OCI-LY1 (cell line): ENCODE results near the gene CHCHD1.

Source experiments
- CTCF ChIP-seq: fragments of 200-600 bp; sonication (generic), shearing (Covaris generic); IDR thresholded peaks from 2 replicates; pipeline ENCODE4 v1.5.1; 2017; ENCODE audit warnings: mild to moderate bottlenecking, antibody characterized with exemption, low read length, moderate library complexity, mixed read lengths
- EZH2 ChIP-seq: fragments of 200-600 bp; sonication (generic), shearing (Covaris generic); IDR thresholded peaks from 2 replicates; pipeline ENCODE4 v1.8.0; 2017; ENCODE audit warnings: borderline replicate concordance, mixed run types, mild to moderate bottlenecking, antibody characterized with exemption, low read length, moderate library complexity, mixed read lengths

GRCh38 chr10:73824146-73824725, 42.4 kb downstream of the CHCHD1 start:
- TF ChIP-seq CTCF (no peak), EZH2 (no peak)
